ENCODE measurements around the gene PRSS2. TPM values are rescaled to one million over a fixed set of nuclear protein-coding genes. Genes with fewer than 3 reads are reported as not detected.

PRSS2 gene
- total and polyA plus RNA-seq, 2 donors (not counting 3 experiments of a cell fraction or from before 2014, with no cell fraction given) = 0.25 TPM; not detected in 1

DNA sequence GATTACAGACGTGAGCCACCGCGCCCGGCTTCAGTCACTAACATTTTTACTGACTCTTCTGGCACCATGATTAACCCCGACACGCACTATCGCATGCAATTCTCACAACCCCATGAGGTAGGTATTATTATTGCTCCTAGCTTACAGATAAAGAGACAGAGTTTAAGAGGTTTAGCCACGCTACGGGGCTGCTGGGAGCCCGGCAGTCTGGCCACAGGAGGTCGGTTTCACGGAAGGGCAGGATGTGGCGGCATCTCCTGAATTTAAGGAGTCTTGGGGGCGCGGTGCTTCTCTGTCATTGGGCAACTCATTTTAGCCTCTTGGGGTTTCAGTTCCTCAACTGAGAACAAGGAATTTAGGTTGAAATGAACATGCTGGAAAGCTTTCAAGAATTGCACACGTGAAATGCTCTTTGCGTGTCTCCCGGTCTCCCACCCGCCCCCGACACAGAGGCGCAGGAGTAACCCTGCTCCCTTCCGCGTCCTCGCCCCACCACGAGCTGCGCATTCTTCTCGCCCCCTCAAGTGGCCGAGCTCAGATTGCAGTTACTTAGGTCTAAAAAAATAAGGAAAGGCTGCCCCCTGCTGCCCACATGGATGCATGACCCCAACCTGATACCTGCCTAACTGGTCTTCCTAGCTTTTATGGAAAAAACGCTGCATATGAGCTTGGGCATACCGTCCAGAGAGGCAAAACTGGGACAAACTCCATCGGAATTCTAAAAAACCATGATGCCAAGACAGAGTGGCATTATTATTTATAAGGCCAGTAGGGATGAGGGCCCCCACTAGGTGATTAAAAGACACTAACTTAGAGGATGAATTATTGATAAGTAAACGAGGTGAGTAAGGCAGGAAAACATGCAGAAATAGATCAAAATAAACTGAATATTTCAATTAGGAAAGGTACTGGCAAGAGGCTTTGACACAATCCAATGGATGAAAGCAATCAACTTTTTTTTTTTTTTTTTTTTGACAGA is 12.4 kb downstream of the PRSS2 start:
- peaks cover 3% of the 10 kb centered on the region for H3K4me1 ChIP-seq (ENCODE audit: control insufficient read depth, extremely low read depth, insufficient read depth, low read length)
- TF ChIP-seq, protein P1, sequence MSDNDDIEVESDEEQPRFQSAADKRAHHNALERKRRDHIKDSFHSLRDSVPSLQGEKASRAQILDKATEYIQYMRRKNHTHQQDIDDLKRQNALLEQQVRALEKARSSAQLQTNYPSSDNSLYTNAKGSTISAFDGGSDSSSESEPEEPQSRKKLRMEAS (IDR thresholded peaks at IDR 0.05; ENCODE audit: insufficient read depth, insufficient read length) = peak; percentile 40
- TF ChIP-seq POLR2AphosphoS5 (IDR thresholded peaks at IDR 0.05; ENCODE audit: insufficient read depth, low read depth, low read length) (no peak), CTCF (IDR thresholded peaks at IDR 0.05; ENCODE audit: extremely low read depth in 1 of 2, insufficient read depth in 1 of 2, low read depth in 1 of 2, low read length in 2 of 2) (peak; percentile 92 to 98)
- no peaks in the 10 kb centered on the region for H4K20me1 ChIP-seq (replicated peaks; ENCODE audit: control insufficient read depth, extremely low read depth, insufficient read depth, low read length)
- intact Hi-C loops (cut with micrococcal nuclease) (loop anchor here (1.0 to 5.0 kb wide), 11 partner anchors 28 to 345 kb away; no protein-coding TSS in a partner anchor), dilution Hi-C loops (cut with MboI; ENCODE audit: extremely low pct_ligation_motif_present, low sequenced_read_pairs) (no loop called here)
- no peak overlapping the region for H3K27ac ChIP-seq (ENCODE audit: insufficient read depth, low read depth, low read length)
- BruUV-seq (replicated peaks) = no TSS peak
- H3K4me3 ChIP-seq (replicated peaks in 1 of 3; ENCODE audit: insufficient read depth in 1 of 3, low read depth in 1 of 3, low read length in 3 of 3) = peak overlapping the region; percentile 32 to 55 (median 49)
- ChIA-PET POLR2A (interaction anchor here (1.0 to 1.2 kb wide), 2 partner anchors 25 to 248 kb away, joined by 3 to 4 read pairs; no protein-coding TSS in a partner anchor), CTCF (interaction anchor here (0.5 to 20.4 kb wide), 88 partner anchors 8 to 508 kb away, joined by 3 to 425 read pairs (median 6); partner anchors contain the start of genes PRSS1 and PRSS2)
- H3K79me2 ChIP-seq (ENCODE audit: control insufficient read depth, insufficient read depth, low read length) = no peaks in the 10 kb centered on the region
- no peaks in the 10 kb centered on the region for H3K36me3 ChIP-seq (ENCODE audit: control insufficient read depth in 2 of 2, extremely low read depth in 1 of 2, insufficient read depth in 2 of 2, low read length in 2 of 2)
- H2AFZ ChIP-seq (ENCODE audit: low read depth, low read length) = peak overlapping the region; percentile 97
- no peaks in the 10 kb centered on the region for H3K9me3 ChIP-seq (replicated peaks; ENCODE audit: control insufficient read depth, insufficient read depth, low read length)
- H3K27me3 ChIP-seq (ENCODE audit: control insufficient read depth in 2 of 2, insufficient read depth in 2 of 2, low read length in 2 of 2) = no peaks in the 10 kb centered on the region
- H3K9me1 ChIP-seq (replicated peaks; ENCODE audit: control insufficient read depth, extremely low read depth, insufficient read depth, low read length) = no peaks in the 10 kb centered on the region
- H3K9ac ChIP-seq (replicated peaks; ENCODE audit: extremely low read depth, insufficient read depth, low read length) = peak overlapping the region; percentile 49
- DNase-seq (ENCODE audit: low read depth, low spot score) = peak; percentile 88
- peak; percentile 98 for FAIRE-seq
- peak overlapping the region; percentile 93 for H3K4me2 ChIP-seq (ENCODE audit: insufficient read depth, low read length)
